Measurements from ENCODE around the gene ABI1.

DNA sequence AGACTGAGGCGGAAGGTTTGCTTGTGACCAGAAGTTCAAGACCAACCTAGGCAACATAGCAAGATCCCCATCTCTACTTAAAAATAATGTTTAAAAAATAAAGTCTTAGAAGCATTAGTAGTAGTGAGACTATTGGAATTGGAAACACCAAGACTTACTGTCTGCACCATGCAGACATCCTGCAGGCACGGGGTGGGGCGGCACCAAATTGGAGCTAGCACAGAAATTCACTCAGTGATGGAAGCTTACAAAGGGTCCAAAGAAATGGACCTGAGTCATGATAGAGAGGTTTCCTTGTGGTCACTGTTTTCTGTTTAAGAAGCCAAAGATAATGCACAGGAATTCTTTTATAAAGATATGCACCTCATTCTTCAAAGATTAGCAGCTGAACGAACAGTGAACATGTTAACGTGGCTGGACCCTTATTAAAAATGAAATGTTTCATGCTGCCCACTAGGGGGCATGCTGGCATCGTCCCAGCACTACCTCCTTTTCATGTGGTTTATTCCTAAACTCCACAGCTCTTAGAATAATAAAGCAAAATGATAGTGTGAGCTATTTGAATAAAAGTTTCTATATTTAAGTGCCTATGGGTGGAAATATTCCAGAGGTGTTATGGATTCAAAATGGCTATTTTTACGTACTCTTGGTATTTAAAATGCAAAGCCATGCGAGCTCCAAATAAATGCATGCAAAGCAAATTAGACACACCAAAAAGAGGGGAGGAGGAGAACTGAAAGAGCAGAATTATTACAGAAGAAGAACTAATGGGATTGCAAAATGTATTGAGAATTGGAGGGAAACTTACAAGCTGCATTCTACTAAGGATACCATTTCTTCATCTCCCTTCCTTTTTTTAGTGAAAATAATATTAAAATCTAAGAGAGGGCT lies 134.7 kb downstream of the ABI1 start:
- TF ChIP-seq EP300 (IDR thresholded peaks at IDR 0.05; ENCODE audit: borderline replicate concordance) = no peak
- TF ChIP-seq EGR1 (IDR thresholded peaks at IDR 0.05) = no peak
